Osteoblast (primary cell): ENCODE results near the gene PLCB4. TPM values are rescaled to one million over a fixed set of nuclear protein-coding genes. Genes with fewer than 3 reads are reported as not detected.

Experiments
- DNase-seq: peaks from one replicate; pipeline ENCODE4 v3.0.0; 2011; ENCODE audit warnings: low spot score, mixed read lengths; ENCODE audit not compliant: insufficient read length; ENCODE audit errors: missing footprints
- H2AFZ ChIP-seq: 2 replicates; pipeline ENCODE4 v1.6.0; 2011; ENCODE audit warnings: mild to moderate bottlenecking, low read length
- H3K27ac ChIP-seq: 2 replicates; pipeline ENCODE4 v1.5.1; 2011; ENCODE audit warnings: mild to moderate bottlenecking, low read depth, low read length, moderate library complexity
- H3K27me3 ChIP-seq: 2 replicates; pipeline ENCODE4 v1.6.0; 2012; ENCODE audit warnings: mild to moderate bottlenecking, control low read depth, inconsistent platforms, low read length, moderate library complexity; ENCODE audit not compliant: insufficient read depth
- H3K36me3 ChIP-seq: 2 replicates; pipeline ENCODE4 v1.5.1; 2011; ENCODE audit warnings: mild to moderate bottlenecking, low read length, control low read depth, moderate library complexity; ENCODE audit not compliant: insufficient read depth
- H3K4me1 ChIP-seq: 2 replicates; pipeline ENCODE4 v1.5.1; 2011; ENCODE audit warnings: mild to moderate bottlenecking, low read length, control low read depth, moderate library complexity; ENCODE audit not compliant: insufficient read depth
- H3K4me2 ChIP-seq: 2 replicates; pipeline ENCODE4 v1.6.0; 2011; ENCODE audit warnings: mild to moderate bottlenecking, low read length; ENCODE audit not compliant: insufficient read depth
- H3K4me3 ChIP-seq: fragments of 200-600 bp; sonication (generic); 3 replicates; pipeline ENCODE4 v1.5.1; 2012; ENCODE audit warnings: mild to moderate bottlenecking, low read length, inconsistent platforms; ENCODE audit not compliant: insufficient read depth
- H3K79me2 ChIP-seq: 2 replicates; pipeline ENCODE4 v1.6.0; 2012; ENCODE audit warnings: mild to moderate bottlenecking, low read length, control low read depth, inconsistent platforms; ENCODE audit not compliant: insufficient read depth
- H3K9me3 ChIP-seq: 2 replicates; pipeline ENCODE4 v1.5.1; 2011; ENCODE audit warnings: low read depth, low read length, control low read depth
- H4K20me1 ChIP-seq: 2 replicates; pipeline ENCODE4 v1.6.0; 2012; ENCODE audit warnings: mild to moderate bottlenecking, low read length, control low read depth; ENCODE audit not compliant: insufficient read depth
- total RNA-seq: library from RNA; depleted of rRNA; stranded (reverse); fragments of >200 nt; gene quantifications from 2 replicates; pipeline ENCODE4 v1.2.3, GENCODE V29; 2012
- TF ChIP-seq, protein P1 (sequence below): IDR thresholded peaks from 2 replicates; pipeline ENCODE4 v1.5.1; 2011; ENCODE audit warnings: mild to moderate bottlenecking, low read depth, low read length, moderate library complexity; ENCODE audit errors: extremely low read depth

Gene PLCB4
- total RNA-seq, 1 donor, result 13.0 TPM

DNA sequence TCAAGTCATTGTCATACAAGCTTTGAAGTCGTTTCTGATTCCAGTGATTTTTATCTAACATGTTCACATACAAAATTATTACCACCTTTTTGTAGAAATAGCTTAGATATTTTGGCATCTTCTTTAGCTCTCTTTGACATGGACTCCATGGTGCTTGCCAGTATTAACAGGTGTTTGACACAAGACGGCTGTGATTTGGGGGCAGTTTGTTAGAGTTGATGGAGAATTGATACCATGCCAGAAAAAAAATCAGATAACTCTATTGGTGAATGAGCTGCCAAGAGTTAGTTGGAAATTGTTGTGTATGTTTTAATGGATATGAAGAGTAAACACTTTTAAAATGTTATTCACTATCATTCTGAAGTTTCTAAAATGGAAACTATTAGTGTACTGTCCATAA is 298.9 kb downstream of the PLCB4 start:
- H3K27ac ChIP-seq, result no peak overlapping the region
- H2AFZ ChIP-seq, result no peak overlapping the region
- no peaks in the 10 kb centered on the region for H3K79me2 ChIP-seq
- no peaks in the 10 kb centered on the region for H4K20me1 ChIP-seq
- H3K9me3 ChIP-seq, result no peaks in the 10 kb centered on the region
- DNase-seq, result no peak
- no peaks in the 10 kb centered on the region for H3K27me3 ChIP-seq
- H3K4me2 ChIP-seq, result no peak overlapping the region
- H3K4me3 ChIP-seq, result no peak overlapping the region
- H3K4me1 ChIP-seq, result no peaks in the 10 kb centered on the region
- TF ChIP-seq, protein P1, sequence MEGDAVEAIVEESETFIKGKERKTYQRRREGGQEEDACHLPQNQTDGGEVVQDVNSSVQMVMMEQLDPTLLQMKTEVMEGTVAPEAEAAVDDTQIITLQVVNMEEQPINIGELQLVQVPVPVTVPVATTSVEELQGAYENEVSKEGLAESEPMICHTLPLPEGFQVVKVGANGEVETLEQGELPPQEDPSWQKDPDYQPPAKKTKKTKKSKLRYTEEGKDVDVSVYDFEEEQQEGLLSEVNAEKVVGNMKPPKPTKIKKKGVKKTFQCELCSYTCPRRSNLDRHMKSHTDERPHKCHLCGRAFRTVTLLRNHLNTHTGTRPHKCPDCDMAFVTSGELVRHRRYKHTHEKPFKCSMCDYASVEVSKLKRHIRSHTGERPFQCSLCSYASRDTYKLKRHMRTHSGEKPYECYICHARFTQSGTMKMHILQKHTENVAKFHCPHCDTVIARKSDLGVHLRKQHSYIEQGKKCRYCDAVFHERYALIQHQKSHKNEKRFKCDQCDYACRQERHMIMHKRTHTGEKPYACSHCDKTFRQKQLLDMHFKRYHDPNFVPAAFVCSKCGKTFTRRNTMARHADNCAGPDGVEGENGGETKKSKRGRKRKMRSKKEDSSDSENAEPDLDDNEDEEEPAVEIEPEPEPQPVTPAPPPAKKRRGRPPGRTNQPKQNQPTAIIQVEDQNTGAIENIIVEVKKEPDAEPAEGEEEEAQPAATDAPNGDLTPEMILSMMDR, result no peak
- peaks cover 14% of the 10 kb centered on the region for H3K36me3 ChIP-seq

DNA sequence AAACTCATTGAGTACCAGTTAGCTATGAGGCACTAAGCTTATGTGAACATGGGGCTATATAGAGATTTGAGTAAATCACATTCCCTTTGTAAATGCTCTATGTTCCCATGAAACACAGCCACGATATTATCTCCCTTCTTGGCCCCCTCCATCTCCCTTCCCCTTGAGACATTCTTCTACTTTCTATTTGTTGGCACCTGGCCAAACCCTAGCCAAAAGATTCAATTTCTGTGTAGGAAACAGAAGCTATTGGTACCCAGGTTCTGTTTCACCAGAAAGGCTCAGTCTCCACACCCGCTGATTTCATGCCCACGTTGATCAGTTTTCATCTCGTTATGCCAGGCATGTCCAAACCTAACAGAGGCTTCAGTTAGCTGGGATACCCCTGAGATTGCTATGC is 300.0 kb downstream of the PLCB4 start:
- Histone ChIP-seq H3K9me3 (no peaks in the 10 kb centered on the region), H3K36me3 (peaks cover 12% of the 10 kb centered on the region), H3K27ac (no peak overlapping the region), H3K79me2 (no peaks in the 10 kb centered on the region), H4K20me1 (no peaks in the 10 kb centered on the region), H3K4me2 (no peak overlapping the region), H2AFZ (no peak overlapping the region), H3K4me3 (no peak overlapping the region), H3K27me3 (no peaks in the 10 kb centered on the region), H3K4me1 (no peaks in the 10 kb centered on the region)
- TF ChIP-seq, protein P1, result no peak
- DNase-seq, result no peak

DNA sequence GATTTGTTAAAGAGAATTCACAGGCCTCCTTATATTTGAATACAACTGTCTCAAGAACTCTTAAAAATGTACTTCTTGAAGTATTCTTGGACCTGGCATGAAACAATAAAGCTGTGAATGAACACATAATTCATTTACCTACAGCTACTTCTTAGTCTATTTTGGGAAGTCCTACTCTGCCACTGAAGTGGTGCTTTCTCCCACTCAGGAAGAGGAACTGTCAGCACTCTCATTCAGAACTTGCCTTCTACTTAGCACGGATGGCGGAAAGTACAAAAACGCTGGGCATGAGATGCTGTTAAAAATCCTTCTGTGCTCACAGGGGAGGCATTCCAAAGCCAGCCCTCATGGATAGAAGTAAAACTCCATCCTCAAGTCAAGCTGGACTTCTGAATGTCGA is 300.7 kb downstream of the PLCB4 start:
- TF ChIP-seq, protein P1, result no peak
- no peak overlapping the region for H3K4me3 ChIP-seq
- no peaks in the 10 kb centered on the region for H3K79me2 ChIP-seq
- no peaks in the 10 kb centered on the region for H3K4me1 ChIP-seq
- H3K4me2 ChIP-seq, result no peak overlapping the region
- DNase-seq, result no peak
- no peaks in the 10 kb centered on the region for H4K20me1 ChIP-seq
- no peaks in the 10 kb centered on the region for H3K9me3 ChIP-seq
- peaks cover 6% of the 10 kb centered on the region for H3K36me3 ChIP-seq
- no peak overlapping the region for H3K27ac ChIP-seq
- H2AFZ ChIP-seq, result no peak overlapping the region
- no peaks in the 10 kb centered on the region for H3K27me3 ChIP-seq

DNA sequence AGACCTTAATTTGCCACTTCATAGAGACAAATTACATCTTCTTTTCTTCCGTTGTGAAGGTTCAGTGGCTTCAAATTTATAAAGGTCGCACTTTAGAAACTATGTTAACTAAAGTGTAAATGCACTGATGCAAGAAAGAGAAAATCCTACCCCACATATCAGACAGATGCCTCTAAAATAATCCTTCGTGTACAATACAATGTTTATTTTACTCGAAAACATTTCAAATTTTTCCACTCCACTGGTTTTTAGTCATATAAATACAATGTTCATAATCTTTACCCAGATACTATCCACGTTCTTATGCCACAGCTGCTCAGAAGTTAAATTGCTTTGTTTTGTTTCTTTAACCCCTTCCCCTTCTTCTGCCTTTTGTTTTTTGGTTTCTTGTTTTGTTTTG is 305.2 kb downstream of the PLCB4 start:
- H3K36me3 ChIP-seq, result peaks cover 15% of the 10 kb centered on the region

More for the DNA sequence above, 305.2 kb downstream of the PLCB4 start:
- no peaks in the 10 kb centered on the region for H4K20me1 ChIP-seq
- H3K4me1 ChIP-seq, result no peaks in the 10 kb centered on the region
- H3K4me3 ChIP-seq, result no peak overlapping the region
- no peak for DNase-seq
- no peaks in the 10 kb centered on the region for H3K79me2 ChIP-seq
- no peaks in the 10 kb centered on the region for H3K27me3 ChIP-seq
- no peak overlapping the region for H3K27ac ChIP-seq
- no peak overlapping the region for H3K4me2 ChIP-seq
- H3K9me3 ChIP-seq, result no peaks in the 10 kb centered on the region
- TF ChIP-seq, protein P1, result no peak
- no peak overlapping the region for H2AFZ ChIP-seq
